Measurements from ENCODE around the gene CMC1.
"Not testable (repeated sequence)": the region's sequence is repeated elsewhere in the genome, so short reads cannot be mapped to it uniquely, and the experiment has no call there.

- TF ChIP-seq CTCF (conservative IDR thresholded peaks at IDR 0.05; ENCODE audit: low read length); EZH2phosphoT487 (IDR thresholded peaks at IDR 0.05; ENCODE audit: borderline replicate concordance): not testable (repeated sequence)
Observed at GRCh38 chr3:28269884-28270283, 28.5 kb downstream of the CMC1 start.

Data from Loucy (cell line).